Coronary artery (tissue), 2 donors: Measurements from ENCODE around the gene KY.

Experiments
- DNase-seq: peaks from one replicate; pipeline ENCODE4 v3.0.0-alpha.2; 2017; ENCODE audit warnings: low spot score
- H3K27ac ChIP-seq, 2 donors: fragments of 200-600 bp; sonication (generic); one replicate each; pipeline ENCODE4 v1.5.1; 2016 to 2019
- H3K4me3 ChIP-seq: fragments of 200-600 bp; sonication (generic); 2 replicates; pipeline ENCODE4 v1.5.1; 2016; ENCODE audit warnings: mild to moderate bottlenecking, moderate library complexity
- TF ChIP-seq, protein P1 (sequence below): fragments of 200-600 bp; sonication (generic); IDR thresholded peaks from one replicate; pipeline ENCODE4 v1.5.1; 2019; ENCODE audit warnings: antibody characterized with exemption

Gene KY

DNA sequence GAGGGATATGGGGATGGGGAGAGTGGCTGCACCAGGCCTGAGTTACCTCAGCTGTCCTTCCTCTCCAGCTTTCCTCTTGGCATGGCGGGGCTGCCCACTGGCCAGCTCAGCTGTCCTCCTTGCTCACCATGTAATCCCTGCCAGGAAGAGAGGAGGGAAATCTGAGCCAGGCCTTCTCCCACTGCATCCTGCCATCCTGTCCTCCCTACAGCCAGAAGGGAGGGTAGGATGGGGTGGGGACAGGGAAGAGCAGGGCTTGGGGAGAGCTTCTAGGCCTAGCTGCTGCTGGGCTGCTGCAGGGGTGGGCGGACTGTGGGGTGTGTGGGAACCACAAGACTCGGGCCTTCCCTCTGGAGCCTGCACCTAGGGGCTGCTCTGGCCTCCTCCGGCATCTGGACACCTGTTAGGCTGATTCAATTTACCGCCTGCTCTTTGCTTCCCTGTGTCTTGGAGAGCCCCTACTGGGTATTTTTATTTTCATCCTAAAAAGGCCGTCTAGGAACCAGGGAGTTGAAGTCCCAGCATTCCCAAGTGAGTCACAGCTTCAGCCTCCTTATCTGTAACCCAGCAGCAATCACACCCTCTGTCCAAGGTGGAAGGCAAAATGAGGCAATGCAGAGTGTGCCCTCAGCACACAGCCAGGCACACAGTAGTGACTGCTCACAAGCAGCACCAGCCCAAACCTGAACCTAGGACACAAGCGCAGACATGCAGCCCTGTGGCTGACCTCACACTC, 13.1 kb upstream of the KY start:
- H3K4me3 ChIP-seq = no peak overlapping the region
- H3K27ac ChIP-seq = peak overlapping the region; percentile 52 to 85
- TF ChIP-seq, protein P1, sequence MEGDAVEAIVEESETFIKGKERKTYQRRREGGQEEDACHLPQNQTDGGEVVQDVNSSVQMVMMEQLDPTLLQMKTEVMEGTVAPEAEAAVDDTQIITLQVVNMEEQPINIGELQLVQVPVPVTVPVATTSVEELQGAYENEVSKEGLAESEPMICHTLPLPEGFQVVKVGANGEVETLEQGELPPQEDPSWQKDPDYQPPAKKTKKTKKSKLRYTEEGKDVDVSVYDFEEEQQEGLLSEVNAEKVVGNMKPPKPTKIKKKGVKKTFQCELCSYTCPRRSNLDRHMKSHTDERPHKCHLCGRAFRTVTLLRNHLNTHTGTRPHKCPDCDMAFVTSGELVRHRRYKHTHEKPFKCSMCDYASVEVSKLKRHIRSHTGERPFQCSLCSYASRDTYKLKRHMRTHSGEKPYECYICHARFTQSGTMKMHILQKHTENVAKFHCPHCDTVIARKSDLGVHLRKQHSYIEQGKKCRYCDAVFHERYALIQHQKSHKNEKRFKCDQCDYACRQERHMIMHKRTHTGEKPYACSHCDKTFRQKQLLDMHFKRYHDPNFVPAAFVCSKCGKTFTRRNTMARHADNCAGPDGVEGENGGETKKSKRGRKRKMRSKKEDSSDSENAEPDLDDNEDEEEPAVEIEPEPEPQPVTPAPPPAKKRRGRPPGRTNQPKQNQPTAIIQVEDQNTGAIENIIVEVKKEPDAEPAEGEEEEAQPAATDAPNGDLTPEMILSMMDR = no peak
- peak; percentile 67 for DNase-seq

DNA sequence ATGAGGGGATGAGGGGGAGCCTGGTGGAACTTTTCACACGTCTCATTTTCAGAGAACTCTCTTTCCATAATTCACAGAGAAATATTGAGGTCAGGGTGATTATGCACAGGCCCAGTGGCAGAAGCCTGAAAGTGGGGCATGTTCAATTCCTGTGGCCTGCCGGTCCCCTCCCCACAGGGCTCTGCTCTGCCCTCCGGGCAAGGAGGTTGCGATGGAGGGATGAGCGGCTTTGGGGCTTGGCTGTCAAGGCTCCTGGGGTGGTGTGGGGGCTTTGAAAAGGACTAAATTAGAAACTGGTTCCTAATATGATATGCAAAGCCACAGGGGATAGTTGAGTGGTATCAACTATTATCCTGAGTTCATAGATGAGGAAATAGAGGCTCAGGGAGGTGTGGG, 9.2 kb upstream of the KY start:
- Histone ChIP-seq H3K4me3 (no peak overlapping the region), H3K27ac (no peak overlapping the region)
- DNase-seq = peak; percentile 1
- TF ChIP-seq, protein P1 = no peak

DNA sequence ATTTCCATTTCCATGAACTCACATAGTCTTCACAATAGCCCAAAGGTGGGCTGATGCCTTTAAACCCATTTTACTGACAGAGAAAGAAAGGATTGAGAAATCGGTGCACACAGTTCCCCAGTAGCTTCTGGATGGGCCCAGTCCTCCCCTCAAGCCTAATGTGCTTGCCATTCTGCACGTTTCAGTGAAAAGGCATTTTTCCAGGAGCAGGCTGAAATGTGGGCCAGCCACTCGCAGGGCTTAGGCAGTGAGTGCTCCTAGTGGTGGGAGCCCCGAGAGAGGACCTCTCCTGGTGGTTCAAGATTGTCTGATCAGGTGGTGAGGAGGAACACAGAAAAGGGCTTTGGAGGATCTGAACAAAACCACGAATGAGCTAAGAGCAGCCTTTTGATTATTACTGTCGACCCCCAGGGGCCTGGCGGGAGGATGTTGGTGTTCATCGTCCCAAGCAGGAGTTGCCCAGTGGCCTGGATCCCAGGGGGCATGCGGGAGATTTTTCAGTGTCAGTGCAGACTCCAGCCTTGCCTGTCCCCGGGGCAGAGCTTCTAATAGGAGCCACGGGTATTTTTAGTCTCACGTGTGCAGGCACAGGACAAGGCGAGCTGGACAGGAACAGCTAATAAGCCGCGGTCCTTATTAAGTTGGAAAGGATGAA, 8.7 kb upstream of the KY start:
- peak; percentile 55 for DNase-seq
- Histone ChIP-seq H3K4me3 (no peak overlapping the region), H3K27ac (no peak overlapping the region)
- TF ChIP-seq, protein P1 = no peak

DNA sequence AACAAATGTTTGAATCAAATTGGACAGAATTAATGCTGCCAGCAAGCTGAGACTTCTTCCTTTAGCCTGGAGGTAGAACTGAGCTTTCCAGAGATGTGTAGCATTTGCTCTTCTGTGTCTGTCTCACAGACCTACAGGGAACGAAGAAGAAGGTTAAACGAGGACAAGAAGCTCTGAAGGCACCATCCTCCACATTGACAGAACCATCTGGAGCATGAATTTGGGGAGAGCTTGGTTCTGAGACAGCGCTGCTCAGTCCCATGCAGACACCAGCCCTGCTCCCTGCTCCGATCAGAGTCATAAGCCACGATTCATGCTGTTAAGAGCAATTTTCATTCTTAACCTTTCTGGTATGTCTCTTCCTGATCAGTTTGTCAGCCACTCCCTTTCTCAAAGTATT, 7.7 kb upstream of the KY start:
- TF ChIP-seq, protein P1 = no peak
- DNase-seq = peak; percentile 5

DNA sequence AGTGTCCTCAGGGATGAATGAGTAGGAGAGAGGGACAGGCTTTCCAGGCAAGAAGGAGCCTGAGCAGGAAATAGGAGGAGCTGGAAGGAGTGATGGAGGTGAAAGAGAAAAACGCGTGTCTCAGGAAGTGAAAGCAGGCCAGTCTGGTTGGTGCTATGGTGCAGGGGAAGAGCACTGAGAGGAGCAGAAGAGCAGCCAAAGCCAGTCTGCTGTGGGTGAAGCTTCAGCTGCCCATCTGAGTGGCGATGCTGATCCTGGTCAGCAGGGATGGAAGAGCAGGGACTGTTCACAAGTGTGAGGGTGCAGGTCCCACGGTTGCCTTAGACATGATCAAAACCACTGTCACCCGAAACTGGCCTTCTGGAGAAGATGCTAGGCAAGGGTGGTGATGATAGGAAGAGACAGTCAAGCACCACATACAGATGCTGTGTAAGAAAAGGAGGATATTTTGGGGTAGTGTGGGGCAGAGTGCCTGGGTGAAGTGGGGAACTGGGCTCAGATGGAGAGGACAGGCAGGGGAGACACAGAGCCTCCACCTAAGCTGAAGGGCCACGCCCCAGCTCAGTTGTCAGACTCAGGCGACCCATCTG, 5.5 kb upstream of the KY start:
- DNase-seq = peak; percentile 62
- no peak overlapping the region for H3K27ac ChIP-seq
- H3K4me3 ChIP-seq = no peak overlapping the region
- TF ChIP-seq, protein P1 = no peak

More for the DNA sequence above, 7.7 kb upstream of the KY start:
- no peak overlapping the region for H3K27ac ChIP-seq
- H3K4me3 ChIP-seq = no peak overlapping the region

DNA sequence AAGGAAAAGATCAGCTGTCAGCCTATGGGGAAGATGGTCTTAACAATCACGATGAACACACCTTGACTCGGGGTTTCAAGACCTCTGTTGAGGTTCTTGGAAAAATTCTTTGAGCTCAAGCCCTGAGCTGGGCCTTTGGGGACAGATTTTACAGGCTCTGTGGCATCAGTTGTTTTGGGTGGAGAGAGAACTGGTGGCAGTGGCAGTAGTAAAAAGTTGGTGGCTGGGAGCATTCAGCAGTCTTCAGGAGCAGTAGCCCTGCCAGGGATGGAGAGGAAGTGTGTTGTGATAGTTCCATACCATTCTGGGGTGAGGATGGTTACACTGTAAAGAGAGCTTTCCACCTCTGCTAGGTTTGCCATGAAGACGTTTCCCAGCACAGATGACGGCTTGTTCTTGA, 4.9 kb upstream of the KY start:
- peak; percentile 31 for DNase-seq
- H3K27ac ChIP-seq = no peak overlapping the region
- TF ChIP-seq, protein P1 = no peak
- no peak overlapping the region for H3K4me3 ChIP-seq

DNA sequence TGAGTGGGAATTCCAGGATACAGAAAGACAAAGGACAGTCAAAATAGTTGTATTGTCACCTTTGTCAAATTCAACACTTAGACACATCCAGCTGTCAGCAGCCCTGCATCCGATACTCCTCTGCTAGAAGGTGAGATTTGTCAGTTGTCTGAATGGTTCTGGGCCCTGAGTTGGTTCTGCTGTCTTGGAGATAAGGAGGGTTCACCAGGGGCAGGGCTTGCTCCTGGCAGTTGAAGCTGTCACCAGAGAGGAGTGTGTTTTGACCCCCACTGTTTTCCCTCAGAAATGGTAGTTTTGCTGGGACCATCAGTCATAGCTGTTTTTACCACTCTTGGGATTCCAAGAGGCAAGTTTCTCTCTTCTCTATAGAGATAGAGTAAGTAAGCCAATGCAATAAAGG, 3.2 kb upstream of the KY start:
- TF ChIP-seq, protein P1 = no peak
- no peak overlapping the region for H3K4me3 ChIP-seq
- peak; percentile 4 for DNase-seq
- H3K27ac ChIP-seq = no peak overlapping the region
